Epithelial cell of esophagus (primary cell): Measurements from ENCODE around the gene LRG1.

ENCODE experiments used
- DNase-seq: peaks from one replicate; pipeline ENCODE4 v3.0.0; 2010; ENCODE audit warnings: low read depth
- H3K4me3 ChIP-seq: 2 replicates; pipeline ENCODE4 v1.5.1; 2011; ENCODE audit warnings: mild to moderate bottlenecking, low read length, control low read depth
- CTCF ChIP-seq: IDR thresholded peaks from 2 replicates; pipeline ENCODE4 v1.5.1; 2011; ENCODE audit warnings: low read depth, mild to moderate bottlenecking, low read length, control low read depth, inconsistent platforms; ENCODE audit not compliant: insufficient read depth; ENCODE audit errors: missing control alignments

Gene LRG1

GRCh38 chr19:4507804-4508203 is 32.0 kb downstream of the LRG1 start:
- DNase-seq = no peak
- no peak overlapping the region for H3K4me3 ChIP-seq
- TF ChIP-seq CTCF = no peak

- H3K4me3 ChIP-seq = no peak overlapping the region
- DNase-seq = no peak
- TF ChIP-seq CTCF = no peak
These were observed 32.7 kb downstream of the LRG1 start for GRCh38 chr19:4507150-4507452.

- no peak for TF ChIP-seq CTCF
- peak; percentile 58 for DNase-seq
These were observed 33.2 kb downstream of the LRG1 start for GRCh38 chr19:4506449-4507149.

GRCh38 chr19:4505570-4506448 is 34.0 kb downstream of the LRG1 start:
- no peak overlapping the region for H3K4me3 ChIP-seq
- DNase-seq = no peak
- no peak for TF ChIP-seq CTCF

More at GRCh38 chr19:4506449-4507149, 33.2 kb downstream of the LRG1 start:
- no peak overlapping the region for H3K4me3 ChIP-seq

GRCh38 chr19:4504891-4505569 is 34.8 kb downstream of the LRG1 start:
- H3K4me3 ChIP-seq = no peak overlapping the region
- no peak for DNase-seq
- no peak for TF ChIP-seq CTCF

- TF ChIP-seq CTCF = no peak
- H3K4me3 ChIP-seq = no peak overlapping the region
- no peak for DNase-seq
These were observed 35.5 kb downstream of the LRG1 start for GRCh38 chr19:4504297-4504701.

GRCh38 chr19:4503825-4504170 is 36.0 kb downstream of the LRG1 start:
- DNase-seq = no peak
- no peak for TF ChIP-seq CTCF
- no peak overlapping the region for H3K4me3 ChIP-seq
